NT2/D1 (cell line): ENCODE data around the gene ABCB9.

ENCODE experiments used
- DNase-seq: peaks from one replicate; pipeline ENCODE4 v3.0.0-alpha.2; 2011; ENCODE audit warnings: low read depth, low spot score
- H3K27me3 ChIP-seq: 2 replicates; pipeline ENCODE4 v1.6.0; 2011; ENCODE audit warnings: mild to moderate bottlenecking; ENCODE audit not compliant: insufficient read length, insufficient read depth
- H3K36me3 ChIP-seq: 2 replicates; pipeline ENCODE4 v1.6.1; 2011; ENCODE audit warnings: mild to moderate bottlenecking, low read length, mixed read lengths; ENCODE audit not compliant: insufficient read depth, insufficient read length
- H3K4me1 ChIP-seq: 2 replicates; pipeline ENCODE4 v1.5.1; 2011; ENCODE audit not compliant: insufficient read depth, insufficient read length
- H3K4me3 ChIP-seq: 2 replicates; pipeline ENCODE4 v1.5.1; 2011; ENCODE audit warnings: low read depth; ENCODE audit not compliant: insufficient read length
- H3K9ac ChIP-seq: 2 replicates; pipeline ENCODE4 v1.6.0; 2011; ENCODE audit warnings: low read depth; ENCODE audit not compliant: insufficient read length
- H3K9me3 ChIP-seq: 2 replicates; pipeline ENCODE4 v1.5.1; 2011; ENCODE audit warnings: mild to moderate bottlenecking, low read length; ENCODE audit not compliant: insufficient read depth
- SUZ12 ChIP-seq: IDR thresholded peaks from 2 replicates; pipeline ENCODE4 v1.6.1; 2011; ENCODE audit not compliant: insufficient read length, insufficient read depth; ENCODE audit errors: extremely low read depth
- YY1 ChIP-seq: IDR thresholded peaks from 2 replicates; pipeline ENCODE4 v1.6.1; 2011; ENCODE audit not compliant: insufficient read length, insufficient read depth
- ZNF274 ChIP-seq: IDR thresholded peaks from 2 replicates; pipeline ENCODE4 v1.6.1; 2011; ENCODE audit warnings: mild to moderate bottlenecking, low read depth, low read length

ABCB9 gene

DNA sequence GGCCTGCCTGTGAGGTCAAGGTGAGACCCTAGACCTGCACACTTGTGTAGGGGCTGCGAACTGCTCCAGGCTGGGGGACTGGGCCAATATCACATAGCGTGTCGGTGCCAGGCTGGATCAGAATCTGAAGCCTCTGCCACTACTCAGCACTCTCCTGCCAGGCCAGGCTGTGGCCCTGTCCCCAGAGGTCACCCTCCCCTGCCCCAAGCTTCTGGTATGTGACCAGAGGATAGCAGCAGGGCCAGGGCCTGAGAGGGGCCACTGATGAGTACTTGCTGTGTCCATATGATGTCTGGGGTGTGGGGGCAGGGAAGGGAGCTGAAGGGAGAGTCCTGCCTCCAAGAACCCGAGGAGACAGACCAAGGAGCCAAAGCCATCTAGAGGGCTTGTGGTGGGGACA, 32.1 kb upstream of the ABCB9 start:
- peaks cover 9% of the 10 kb centered on the region for H3K4me1 ChIP-seq
- DNase-seq, result no peak
- H3K9ac ChIP-seq, result no peak overlapping the region
- no peak for TF ChIP-seq YY1
- no peak for TF ChIP-seq SUZ12
- peaks cover 38% of the 10 kb centered on the region for H3K36me3 ChIP-seq
- no peaks in the 10 kb centered on the region for H3K27me3 ChIP-seq
- H3K9me3 ChIP-seq, result no peaks in the 10 kb centered on the region
- H3K4me3 ChIP-seq, result no peak overlapping the region

- no peak overlapping the region for H3K4me3 ChIP-seq
- no peak for DNase-seq
- no peaks in the 10 kb centered on the region for H3K27me3 ChIP-seq
- peaks cover 38% of the 10 kb centered on the region for H3K36me3 ChIP-seq
- TF ChIP-seq ZNF274 (no peak), YY1 (no peak), SUZ12 (no peak)
- H3K9me3 ChIP-seq, result no peaks in the 10 kb centered on the region
- H3K4me1 ChIP-seq, result peaks cover 8% of the 10 kb centered on the region
- no peak overlapping the region for H3K9ac ChIP-seq
Measured at GRCh38 chr12:122997343-122998250, 31.3 kb upstream of the ABCB9 start.

- H3K4me1 ChIP-seq, result peaks cover 8% of the 10 kb centered on the region
- no peaks in the 10 kb centered on the region for H3K27me3 ChIP-seq
- H3K4me3 ChIP-seq, result no peak overlapping the region
- peaks cover 41% of the 10 kb centered on the region for H3K36me3 ChIP-seq
- no peaks in the 10 kb centered on the region for H3K9me3 ChIP-seq
- DNase-seq, result no peak
- TF ChIP-seq YY1 (no peak), ZNF274 (no peak), SUZ12 (no peak)
- no peak overlapping the region for H3K9ac ChIP-seq
Measured at GRCh38 chr12:122996621-122997342, 30.5 kb upstream of the ABCB9 start.

- DNase-seq, result no peak
- no peak for TF ChIP-seq YY1
- TF ChIP-seq ZNF274, result no peak
- TF ChIP-seq SUZ12, result no peak
- peaks cover 8% of the 10 kb centered on the region for H3K4me1 ChIP-seq
- H3K36me3 ChIP-seq, result peaks cover 47% of the 10 kb centered on the region
- no peak overlapping the region for H3K4me3 ChIP-seq
- no peaks in the 10 kb centered on the region for H3K27me3 ChIP-seq
- H3K9ac ChIP-seq, result no peak overlapping the region
- no peaks in the 10 kb centered on the region for H3K9me3 ChIP-seq
Measured at GRCh38 chr12:122996188-122996601, 29.9 kb upstream of the ABCB9 start.

- no peak for TF ChIP-seq SUZ12
- no peak for TF ChIP-seq YY1
- no peak for TF ChIP-seq ZNF274
- H3K27me3 ChIP-seq, result no peaks in the 10 kb centered on the region
- no peak for DNase-seq
- no peaks in the 10 kb centered on the region for H3K9me3 ChIP-seq
- H3K9ac ChIP-seq, result no peak overlapping the region
- H3K4me3 ChIP-seq, result no peak overlapping the region
- peaks cover 8% of the 10 kb centered on the region for H3K4me1 ChIP-seq
- H3K36me3 ChIP-seq, result peaks cover 43% of the 10 kb centered on the region
Measured at GRCh38 chr12:122995503-122996187, 29.4 kb upstream of the ABCB9 start.

DNA sequence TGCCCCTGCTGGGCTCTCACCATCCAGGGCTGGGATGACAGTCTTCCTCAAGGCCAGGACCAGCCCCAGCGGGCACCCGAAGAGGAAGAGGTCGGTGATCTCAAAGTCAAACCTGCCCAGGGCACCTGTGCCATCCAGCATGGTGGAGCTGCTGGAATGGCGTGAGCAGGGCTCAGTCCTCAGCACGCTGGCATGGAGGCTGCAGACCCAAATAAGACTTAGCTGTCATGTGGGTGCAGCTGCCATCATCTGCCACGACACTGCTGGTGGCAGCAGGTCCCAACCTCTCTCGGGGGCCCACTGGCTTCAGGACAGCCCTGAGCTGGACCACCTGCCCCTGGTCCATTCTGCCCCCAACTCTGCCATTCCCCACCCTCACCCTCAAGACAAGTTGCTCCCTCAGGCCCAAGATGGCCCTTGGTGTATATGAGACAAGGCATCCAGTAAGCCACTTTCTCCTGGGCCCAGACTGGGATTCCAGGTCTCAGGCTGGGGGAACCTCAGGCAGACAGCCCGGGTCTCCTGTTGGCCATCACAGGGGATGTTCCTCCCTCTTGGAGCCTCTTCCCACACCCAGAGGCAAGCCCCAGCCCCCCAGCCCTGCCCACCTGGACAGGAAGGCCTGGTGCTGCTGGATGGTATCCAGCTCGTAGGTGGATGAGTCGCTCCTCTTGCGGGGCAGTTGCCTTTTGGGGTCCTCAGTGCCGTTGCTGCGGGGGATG, 28.7 kb upstream of the ABCB9 start:
- Histone ChIP-seq H3K36me3 (peaks cover 39% of the 10 kb centered on the region), H3K27me3 (no peaks in the 10 kb centered on the region), H3K4me3 (no peak overlapping the region), H3K9me3 (no peaks in the 10 kb centered on the region), H3K4me1 (peaks cover 4% of the 10 kb centered on the region), H3K9ac (no peak overlapping the region)
- TF ChIP-seq YY1 (no peak), ZNF274 (no peak), SUZ12 (no peak)
- DNase-seq, result no peak
